NCI-H128 (cell line): ENCODE results near the gene RAP1GAP2.
"Not testable (repeated sequence)": the region's sequence is repeated elsewhere in the genome, so short reads cannot be mapped to it uniquely, and the experiment has no call there.

Source experiments
- DNase-seq: peaks from one replicate; lab custom pipeline; 2025; ENCODE audit not compliant: unreplicated experiment; lab: John Stamatoyannopoulos, UW

RAP1GAP2 gene

DNA sequence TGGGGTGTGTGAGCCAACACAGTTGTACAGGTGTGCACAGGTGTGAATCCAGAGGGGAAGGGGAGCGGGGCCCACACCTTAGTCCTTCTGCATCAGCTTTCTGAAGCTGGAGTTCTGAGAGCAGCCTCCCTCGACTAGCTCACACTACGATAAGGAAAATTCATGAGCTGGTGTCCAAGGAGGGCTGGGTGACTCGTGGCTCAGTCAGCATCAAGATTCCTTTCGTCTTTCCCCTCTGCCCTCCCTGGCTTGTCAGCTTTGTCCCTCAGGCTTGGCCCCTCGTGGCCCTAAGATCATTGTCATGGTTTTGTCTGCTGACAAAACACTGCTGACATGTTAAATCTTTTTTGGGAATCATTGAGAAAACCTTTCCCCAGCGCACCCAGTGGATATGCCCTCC lies 219.7 kb downstream of the RAP1GAP2 start:
- no peak for DNase-seq

GRCh38 chr17:3017936-3018335 lies 221.7 kb downstream of the RAP1GAP2 start:
- DNase-seq: no peak

DNA sequence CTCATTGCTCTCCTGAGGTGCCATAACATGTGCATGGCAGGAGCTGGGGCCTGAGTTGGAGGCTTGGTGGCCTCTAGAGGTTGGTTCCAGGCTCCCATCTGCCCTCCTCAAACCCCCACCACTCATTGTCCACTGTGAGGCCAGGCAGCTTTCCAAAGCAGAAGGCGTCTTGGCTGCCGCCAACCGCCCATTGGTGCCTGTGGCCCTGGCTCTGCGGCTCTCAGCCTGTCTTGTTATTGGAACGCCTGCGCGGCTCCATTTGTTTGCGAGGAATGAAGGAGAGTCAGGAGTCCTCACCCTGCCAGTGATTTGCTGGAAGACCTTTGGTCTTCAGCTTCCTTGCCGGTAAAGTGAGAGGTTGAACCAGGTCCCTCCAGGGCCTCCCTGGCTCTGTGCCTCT lies 223.5 kb downstream of the RAP1GAP2 start:
- DNase-seq: no peak

DNA sequence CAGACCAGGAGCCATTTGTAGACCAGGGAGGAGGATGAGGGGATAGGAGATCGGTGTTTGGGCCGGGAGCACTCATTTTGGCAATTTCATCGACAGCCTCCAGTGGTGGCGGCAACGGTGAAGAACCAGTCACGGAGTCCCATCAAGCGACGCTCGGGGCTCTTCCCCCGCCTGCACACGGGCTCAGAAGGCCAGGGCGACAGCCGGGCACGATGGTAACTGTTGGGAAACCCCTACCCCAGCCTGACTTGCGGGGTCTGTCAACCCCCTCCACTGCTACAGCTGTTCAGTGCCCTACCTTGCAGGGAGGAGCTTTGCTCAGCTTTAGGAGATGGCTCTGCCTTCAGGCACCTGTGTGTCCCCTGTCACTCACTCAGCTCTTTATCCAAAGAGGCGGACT lies 224.1 kb downstream of the RAP1GAP2 start:
- no peak for DNase-seq

DNA sequence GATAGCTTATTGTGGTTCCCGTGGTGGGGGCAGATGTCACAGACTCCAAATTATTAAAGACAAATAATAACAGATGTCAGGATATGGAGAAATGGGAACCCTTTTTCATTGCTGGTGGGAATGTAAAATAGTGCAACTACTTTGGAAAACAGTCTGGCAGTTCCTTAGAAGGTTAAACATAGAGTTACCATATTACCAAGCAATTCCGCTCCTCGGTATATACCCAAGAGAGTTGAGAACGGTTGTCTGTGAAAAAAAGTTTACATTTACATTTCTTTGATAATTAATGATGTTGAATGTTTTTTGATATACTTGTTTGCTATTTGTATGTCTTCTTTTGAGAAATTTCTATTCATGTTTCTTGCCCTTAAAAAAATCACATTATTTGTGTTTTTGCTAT lies 226.0 kb downstream of the RAP1GAP2 start:
- no peak for DNase-seq

GRCh38 chr17:3024346-3024745 lies 228.1 kb downstream of the RAP1GAP2 start:
- DNase-seq: no peak

DNA sequence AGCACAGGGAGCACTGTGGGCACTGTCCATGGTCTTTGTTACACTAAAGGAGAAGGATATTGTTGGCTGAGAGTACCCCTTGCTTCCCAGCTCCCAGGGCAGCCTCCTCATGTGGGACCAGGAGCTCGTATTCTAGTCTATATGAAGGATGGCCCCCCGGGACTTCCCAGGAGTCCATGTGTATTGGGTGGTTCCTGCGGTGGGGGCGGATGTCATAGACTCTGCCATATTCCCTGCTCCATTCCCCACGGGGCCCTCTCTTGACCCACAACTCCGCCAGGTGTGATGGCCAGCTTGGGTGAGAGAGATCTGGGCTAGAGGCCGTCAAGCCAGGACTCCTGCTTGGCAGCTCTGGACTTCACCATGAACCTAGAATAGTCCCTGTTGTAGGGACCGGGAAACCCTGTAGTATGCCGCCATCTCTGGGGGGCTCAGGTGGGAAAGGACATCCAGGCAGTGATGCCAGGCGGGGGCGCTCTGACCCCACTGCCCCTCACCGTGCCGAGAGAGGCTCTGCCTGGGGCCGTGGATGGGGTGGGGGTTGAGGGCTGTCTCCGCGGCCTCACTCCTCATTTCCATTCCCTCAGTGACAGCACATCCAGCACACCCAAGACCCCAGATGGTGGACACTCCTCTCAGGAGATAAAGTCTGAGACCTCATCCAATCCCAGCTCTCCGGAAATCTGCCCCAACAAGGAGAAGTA lies 229.3 kb downstream of the RAP1GAP2 start:
- DNase-seq: no peak

GRCh38 chr17:3026125-3026855 lies 230.1 kb downstream of the RAP1GAP2 start:
- DNase-seq: no peak

DNA sequence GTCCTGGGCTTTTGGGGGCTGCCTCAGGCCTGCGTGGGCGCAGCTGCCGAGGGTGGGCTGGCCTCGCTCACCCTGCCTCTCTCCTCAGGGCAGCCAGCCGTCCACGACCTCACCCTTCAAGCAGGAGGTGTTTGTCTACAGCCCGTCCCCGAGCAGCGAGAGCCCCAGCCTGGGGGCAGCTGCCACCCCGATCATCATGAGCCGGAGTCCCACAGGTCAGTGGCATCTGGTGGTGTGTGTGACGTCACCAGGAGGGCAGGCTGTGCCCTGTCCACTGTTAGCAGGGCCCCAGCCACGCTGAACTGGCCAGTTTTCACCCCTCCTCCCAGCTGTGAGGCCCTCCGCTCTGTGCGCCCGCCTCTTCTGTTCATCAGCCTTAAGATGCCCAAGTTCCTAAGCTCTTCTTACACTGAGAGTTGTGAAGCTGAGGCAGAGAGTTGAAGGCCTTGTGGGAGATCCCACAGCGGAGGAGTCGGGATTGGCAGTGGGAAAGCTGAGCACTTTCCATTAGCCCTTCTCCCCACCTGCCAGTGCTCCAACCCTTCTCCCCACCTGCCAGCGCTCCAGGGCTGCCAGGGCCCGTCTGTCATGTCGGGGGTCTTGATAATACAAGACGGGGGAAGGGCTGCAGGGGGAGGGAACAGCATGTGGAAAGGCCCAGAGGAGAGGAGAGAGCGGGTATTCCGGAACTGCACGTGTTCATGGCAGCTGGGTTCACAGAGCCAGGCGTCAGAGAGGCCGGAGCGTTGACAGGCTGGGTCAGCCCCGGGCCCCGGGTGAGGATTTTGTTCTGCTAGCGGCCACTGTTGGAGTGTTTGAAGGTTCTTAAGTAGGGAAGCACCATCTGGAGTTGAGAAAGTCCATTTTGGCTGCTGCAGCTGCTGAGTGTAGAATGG lies 230.9 kb downstream of the RAP1GAP2 start:
- no peak for DNase-seq

DNA sequence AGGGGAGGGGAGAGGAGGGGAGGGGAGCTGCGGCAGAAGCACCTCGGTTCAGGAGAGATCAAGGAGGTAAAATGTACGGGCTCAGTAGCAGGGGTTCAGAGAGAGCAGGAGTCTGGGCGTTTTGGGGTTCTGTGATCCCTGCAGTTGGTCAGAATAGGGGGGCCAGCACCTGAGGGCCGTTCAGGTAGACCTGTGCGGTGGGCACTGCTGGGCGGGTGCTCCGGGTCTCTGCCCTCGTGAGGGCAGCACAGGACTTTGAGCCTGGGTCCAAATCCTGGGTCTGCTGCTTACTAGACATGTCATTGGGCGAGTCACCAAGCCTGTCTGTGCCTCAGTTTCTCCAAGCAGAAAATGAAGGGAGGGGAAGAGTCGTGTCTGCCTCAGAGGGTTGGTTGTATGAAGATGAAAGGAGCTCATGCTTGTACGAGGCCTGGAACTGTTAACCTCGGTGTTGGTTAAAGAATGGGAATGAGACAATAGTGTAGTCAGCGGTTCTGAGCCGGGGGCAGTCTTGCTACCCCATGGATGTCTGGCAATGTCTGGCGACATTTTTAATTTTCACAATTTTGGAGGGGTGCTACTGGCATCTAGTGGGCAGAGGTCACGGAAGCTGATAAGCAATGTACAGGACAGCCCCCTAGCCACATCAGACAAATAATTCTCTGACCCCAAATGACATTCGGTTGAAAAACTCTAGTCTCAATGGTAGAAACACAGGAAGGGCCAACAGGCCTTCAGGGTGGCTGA lies 231.7 kb downstream of the RAP1GAP2 start:
- DNase-seq: no peak

- no peak for DNase-seq
Observed at GRCh38 chr17:3029213-3029913, 233.1 kb downstream of the RAP1GAP2 start.

DNA sequence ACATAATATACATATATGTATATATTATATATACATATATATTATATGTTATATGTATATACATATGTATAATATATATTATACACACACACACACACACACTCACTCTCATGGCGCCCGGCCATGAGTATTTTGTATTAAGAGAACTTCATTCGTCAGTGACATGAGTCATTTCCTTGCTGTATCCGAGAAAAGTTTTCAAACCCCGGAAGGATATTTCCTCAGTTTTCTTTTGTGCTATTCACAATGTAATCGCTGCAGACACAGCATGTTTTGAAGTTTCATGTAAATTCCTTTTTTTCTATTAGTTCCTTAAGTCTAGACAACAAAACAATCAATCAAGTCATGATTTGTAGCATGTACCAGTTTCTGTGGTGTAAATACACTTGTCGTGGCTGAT lies 233.9 kb downstream of the RAP1GAP2 start:
- DNase-seq: no peak

DNA sequence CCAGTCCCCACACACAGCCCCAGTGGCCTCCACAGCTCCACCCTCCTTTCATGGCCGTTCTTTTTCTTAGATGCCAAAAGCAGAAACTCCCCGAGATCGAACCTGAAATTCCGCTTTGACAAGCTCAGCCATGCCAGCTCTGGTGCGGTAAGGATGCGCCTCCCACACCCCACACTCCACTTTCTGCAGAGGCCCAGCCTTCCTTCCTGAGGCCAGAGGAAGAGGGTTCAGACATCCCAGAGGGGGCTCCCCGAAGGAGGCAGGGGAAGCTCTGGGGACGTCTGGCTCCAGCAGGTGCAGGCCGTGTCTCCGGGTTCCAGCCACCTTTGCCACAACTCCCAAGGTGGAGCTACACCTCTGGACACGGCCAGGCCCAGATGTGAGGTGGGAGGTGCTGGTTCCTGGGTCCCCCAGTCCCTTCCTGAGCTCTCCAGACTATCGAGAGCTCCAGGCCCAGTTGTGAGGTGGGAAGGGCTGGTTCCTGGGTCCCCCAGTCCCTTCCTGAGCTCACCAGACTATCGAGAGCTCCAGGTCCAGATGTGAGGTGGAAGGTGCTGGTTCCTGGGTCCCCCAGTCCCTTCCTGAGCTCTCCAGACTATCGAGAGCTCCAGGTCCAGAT lies 234.7 kb downstream of the RAP1GAP2 start:
- DNase-seq: not testable (repeated sequence)

DNA sequence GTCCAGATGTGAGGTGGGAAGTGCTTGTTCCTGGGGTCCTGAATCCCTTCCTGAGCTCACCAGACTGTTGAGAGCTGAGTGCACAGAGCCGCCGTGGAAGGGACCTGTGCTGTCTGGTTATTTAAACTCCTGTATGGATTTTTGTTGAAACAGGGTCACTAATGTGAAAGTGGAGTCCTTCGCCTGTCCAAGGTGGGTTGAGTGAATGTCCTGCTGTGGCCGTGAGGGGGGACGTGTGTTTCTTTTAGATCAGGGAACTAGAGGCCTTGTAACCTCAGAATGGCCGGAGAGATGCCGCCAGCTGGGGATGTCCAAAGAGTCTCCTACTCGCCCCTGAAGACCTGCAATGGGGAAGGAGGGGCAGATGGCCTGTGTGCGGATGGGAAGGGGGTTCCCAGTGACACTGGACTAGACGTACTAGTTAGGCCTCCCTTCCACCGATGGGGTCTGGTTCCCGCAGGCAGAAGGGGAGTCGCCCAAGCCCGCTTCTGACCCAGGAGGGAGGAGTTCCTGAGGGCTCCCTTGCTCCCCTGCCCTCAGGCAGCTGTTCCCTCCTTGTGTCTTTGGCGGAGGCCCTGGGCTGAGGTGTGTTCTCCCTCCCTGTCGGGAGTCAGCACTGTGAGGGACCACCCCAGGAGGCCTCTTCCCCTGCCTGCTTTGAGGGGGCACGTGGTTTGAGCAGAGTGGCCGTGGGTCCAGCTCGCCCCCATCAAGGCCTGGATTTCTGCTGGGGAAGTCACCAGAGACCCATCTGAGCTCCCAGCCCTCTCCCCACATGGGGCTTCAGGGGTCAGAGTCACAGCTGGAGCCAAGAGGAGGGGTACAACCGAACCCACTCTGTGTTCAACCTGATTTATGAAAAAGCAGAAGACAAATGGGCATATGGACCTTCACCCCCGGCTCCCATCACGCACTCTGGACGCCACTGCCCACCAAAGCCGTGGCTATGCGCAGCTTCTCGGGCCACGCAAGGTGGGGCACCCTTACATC lies 236.3 kb downstream of the RAP1GAP2 start:
- no peak for DNase-seq

- DNase-seq: no peak
Observed at GRCh38 chr17:3033248-3033640, 237.0 kb downstream of the RAP1GAP2 start.

GRCh38 chr17:3033741-3034577 lies 237.7 kb downstream of the RAP1GAP2 start:
- no peak for DNase-seq

DNA sequence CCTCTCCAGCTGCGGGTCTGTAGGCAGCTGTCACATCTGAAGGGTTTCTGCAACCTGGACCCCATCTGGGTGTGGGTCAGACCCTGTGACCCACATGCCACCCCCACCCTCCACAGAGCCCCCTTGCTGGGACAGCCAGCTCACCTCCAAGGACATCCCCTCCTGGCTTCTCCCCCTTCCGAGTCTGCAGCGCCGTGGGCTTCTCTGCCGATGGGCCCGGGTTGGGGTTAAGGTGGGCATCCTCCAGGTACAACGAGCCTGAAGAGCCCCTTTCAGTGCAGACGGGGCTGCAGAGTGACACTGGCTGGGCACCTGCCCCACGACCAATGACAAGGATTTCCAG lies 238.3 kb downstream of the RAP1GAP2 start:
- no peak for DNase-seq
